ENCODE data around the gene PCDHB2.

DNA sequence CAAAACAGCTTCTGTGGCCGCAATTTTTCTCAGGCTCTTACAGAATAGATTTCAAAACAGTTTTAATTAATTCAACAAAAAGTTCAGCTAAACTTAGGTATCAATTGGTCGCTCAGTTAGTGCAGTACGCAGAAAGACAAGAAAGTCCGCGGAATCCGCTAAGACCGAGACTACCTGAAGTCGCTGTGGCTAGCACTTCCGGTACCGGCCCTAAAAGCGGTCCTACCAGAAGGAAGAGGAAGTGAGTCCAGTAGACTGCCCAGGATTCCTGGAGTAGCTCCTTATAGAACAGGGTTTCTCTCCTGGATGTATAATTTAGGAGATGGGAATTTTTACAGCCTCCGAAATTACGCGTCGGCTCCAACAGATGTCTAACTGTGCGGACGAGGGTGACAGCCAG, 16.6 kb upstream of the PCDHB2 start:
- TF ChIP-seq EZH2 (IDR thresholded peaks at IDR 0.05; ENCODE audit: insufficient read depth, poor library complexity, severe bottlenecking) (no peak), EZH2phosphoT487 (IDR thresholded peaks at IDR 0.05; ENCODE audit: insufficient read depth, low read depth) (no peak)
